TTC549 (cell line): ENCODE results near the gene PLPPR3.
"Not testable (repeated sequence)": the region's sequence is repeated elsewhere in the genome, so short reads cannot be mapped to it uniquely, and the experiment has no call there.

ENCODE experiments used
- FAIRE-seq: peaks from 2 replicates; lab custom pipeline; 2012; peaks lifted over from hg19 to GRCh38; lab: Jason Lieb, UNC

The PLPPR3 gene

GRCh38 chr19:827314-827709 is 5.6 kb upstream of the PLPPR3 start:
- FAIRE-seq, result no peak

DNA sequence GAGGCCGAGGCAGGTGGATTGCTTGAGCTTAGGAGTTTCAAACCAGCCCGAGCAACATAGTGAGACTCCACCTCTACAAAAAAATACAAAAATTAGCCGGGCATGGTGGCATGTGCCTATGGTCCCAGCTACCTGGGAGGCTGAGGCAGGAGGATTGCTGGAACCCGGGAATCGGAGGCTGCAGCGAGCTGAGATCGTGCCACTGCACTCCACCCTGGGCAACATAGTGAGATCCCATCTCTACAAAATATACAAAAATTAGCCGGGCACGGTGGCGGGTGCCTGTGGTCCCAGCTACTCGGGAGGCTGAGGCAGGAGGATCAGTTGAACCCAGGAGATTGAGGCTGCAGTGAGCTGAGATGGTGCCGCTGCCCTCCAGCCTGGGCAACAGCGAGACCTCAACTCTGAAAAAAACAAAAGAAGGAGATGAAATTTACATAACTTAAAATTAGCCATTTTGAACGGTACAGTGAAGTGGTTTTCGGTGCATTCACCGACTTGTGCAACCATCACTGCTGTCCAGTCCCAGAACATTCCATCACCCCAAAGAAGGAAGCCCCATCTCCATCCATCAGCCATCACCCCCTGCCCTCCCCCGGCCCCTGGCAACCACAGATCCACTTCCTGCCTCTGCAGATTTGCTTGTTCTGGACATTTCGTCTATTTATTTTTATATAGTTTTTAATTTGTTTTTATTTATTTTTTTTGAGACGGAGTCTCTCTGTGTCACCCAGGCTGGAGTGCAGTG is 4.3 kb upstream of the PLPPR3 start:
- FAIRE-seq, result no peak

- no peak for FAIRE-seq
These were observed 3.1 kb upstream of the PLPPR3 start for GRCh38 chr19:824885-825284.

- no peak for FAIRE-seq
These were observed 1.9 kb upstream of the PLPPR3 start for GRCh38 chr19:823565-824121.

DNA sequence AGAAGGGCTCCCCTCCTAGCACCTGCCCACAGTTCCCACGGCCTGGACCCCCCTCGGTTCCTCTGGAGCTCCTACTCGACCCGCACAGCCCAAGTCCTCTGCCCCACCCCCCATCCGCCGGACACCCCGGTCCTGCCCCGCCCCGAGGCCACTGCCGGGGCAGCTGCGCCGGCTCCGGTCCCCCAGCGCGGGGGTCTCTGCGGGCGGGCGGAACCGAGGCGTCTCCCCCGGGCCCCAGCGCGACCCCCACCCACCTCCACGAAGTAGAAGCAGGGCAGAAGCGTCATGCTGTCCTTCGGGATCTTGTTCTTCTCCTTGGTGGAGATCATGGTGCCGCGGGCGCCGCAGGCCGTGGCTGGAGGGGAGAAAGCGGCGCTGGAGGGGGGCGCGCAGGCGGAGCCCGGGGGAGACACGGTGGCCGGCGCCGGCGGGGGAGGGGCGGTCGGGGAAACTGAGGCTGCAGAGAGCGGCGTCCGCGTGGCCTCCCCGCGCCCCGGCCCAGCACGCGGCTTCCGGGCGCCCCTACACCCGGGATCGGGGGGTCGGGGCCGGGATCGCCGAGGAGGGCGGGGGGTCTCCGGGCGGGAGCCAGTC is 427 bp downstream of the PLPPR3 start:
- FAIRE-seq, result no peak

- not testable (repeated sequence) for FAIRE-seq
These were observed 1.5 kb downstream of the PLPPR3 start for GRCh38 chr19:820212-820611.

DNA sequence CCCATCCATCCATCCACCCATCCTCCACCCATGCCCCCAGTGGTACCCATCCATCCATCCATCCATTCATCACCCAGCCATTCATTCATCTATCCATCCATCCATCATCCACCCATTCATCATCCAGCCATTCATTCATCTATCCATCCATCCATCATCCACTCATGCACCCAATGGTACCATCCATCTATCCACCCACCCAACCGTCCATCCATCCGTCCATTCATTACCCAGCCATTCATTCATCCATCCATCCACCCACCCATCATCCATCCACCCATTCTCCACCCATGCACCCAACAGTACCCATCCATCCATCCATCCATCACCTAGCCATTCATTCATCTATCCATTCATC is 5.3 kb downstream of the PLPPR3 start:
- FAIRE-seq, result no peak

DNA sequence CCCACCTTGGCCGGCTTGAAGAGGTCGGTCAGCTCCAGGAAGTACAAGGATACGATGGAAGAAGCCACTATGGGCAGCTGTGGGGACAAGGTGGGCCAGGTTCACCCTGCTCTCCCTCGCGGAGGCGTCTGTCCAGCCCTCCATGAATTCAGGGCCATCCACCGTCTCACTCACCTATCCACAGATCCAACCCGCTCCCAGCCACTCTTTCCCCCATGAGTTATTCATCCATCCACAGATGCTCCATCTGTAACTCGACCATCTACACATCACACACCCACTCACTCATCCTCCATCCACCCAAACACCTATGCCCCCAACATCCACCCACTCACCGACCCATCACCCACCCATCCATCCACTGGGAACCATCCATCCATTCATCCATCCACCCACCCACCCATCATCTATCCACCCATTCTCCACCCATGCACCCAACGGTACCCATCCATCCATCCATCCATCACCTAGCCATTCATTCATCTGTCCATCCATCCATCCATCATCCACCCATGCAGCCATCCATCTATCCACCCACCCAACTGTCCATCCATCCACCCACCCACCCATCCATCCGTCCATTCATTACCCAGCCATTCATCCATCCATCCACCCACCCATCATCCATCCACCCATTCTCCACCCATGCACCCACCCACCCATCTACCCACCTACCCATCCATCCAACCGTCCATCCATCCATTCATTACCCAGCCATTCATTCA is 5.8 kb downstream of the PLPPR3 start:
- no peak for FAIRE-seq

DNA sequence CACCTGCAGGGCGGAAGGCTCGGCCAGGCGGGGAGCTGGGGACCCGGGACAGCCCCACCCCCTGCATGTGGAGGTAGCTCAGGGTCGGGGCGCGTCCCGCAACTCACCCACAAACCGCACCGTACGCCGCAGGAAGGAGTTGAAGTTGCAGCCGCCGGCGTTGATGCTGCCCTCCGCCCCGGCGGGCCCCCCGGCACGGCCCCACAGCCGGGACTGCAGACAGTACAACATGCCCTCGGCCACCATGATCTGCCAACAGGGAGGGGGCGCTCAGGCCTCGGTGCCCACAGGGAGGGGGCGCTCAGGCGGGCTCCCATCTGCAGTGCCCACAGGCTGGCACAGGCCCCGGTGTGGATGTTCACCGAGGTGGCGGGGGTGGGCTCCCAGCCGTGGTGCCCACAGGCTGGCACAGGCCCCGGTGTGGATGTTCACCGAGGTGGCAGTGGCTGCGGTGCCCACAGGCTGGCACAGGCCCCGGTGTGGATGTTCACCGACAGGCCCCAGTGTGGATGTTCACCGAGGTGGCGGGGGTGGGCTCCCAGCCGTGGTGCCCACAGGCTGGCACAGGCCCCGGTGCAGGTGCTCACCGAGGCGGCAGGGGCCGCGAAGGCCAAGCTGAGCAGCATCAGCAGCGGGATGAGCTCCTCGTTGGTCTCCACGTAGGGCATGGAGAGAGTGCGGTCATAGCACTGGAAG is 6.5 kb downstream of the PLPPR3 start:
- FAIRE-seq, result no peak

GRCh38 chr19:814152-815078 is 7.3 kb downstream of the PLPPR3 start:
- FAIRE-seq, result no peak

DNA sequence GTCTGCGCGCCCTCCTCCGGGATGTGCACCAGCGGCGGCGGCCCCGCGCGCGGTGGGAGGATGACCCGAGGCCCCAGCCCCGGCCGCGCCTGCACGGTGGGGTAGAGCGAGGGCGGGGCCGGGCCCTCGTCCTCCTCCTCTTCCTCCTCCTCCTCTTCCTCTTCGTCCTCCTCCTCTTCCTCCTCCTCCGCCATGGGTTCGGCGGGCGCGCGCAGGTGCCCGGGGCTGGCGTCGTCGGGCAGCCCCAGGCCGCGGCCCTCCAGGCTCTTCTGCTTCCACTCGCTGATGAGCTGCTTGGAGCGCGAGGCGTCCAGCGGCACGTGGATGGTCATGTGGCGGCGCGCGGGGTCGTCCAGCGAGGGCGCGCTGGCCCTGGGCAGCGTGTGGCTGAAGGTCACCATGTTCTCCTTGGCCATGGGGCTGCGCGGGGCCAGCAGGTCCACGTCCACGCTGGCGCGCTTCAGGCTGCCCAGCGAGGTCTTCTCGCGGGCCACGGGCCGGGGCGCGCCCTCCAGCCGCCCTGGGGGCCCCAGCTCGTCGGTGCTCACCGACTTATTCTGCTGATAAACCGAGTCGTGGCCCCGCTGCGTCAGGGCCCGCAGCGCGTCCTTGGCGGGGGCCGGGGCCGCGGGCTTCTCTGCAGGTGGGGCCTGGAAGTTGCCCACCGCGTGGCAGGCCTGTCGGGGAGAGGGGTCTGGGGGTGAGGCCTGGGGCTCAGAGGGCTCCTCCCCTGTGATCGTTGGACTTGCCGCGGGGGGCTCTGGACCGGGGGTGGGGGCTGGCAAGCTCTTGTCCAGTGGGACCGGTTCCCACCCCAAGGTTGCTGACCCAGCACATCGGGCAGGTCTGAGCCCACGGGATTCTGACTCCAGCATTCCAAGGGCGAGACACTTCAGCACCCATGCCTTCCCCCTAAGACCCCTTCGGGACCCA is 8.3 kb downstream of the PLPPR3 start:
- no peak for FAIRE-seq

- no peak for FAIRE-seq
These were observed 9.0 kb downstream of the PLPPR3 start for GRCh38 chr19:812747-813218.

- no peak for FAIRE-seq
These were observed 9.6 kb downstream of the PLPPR3 start for GRCh38 chr19:812049-812746.

GRCh38 chr19:811506-812048 is 10.2 kb downstream of the PLPPR3 start:
- FAIRE-seq, result no peak

- no peak for FAIRE-seq
These were observed 10.8 kb downstream of the PLPPR3 start for GRCh38 chr19:810883-811489.

DNA sequence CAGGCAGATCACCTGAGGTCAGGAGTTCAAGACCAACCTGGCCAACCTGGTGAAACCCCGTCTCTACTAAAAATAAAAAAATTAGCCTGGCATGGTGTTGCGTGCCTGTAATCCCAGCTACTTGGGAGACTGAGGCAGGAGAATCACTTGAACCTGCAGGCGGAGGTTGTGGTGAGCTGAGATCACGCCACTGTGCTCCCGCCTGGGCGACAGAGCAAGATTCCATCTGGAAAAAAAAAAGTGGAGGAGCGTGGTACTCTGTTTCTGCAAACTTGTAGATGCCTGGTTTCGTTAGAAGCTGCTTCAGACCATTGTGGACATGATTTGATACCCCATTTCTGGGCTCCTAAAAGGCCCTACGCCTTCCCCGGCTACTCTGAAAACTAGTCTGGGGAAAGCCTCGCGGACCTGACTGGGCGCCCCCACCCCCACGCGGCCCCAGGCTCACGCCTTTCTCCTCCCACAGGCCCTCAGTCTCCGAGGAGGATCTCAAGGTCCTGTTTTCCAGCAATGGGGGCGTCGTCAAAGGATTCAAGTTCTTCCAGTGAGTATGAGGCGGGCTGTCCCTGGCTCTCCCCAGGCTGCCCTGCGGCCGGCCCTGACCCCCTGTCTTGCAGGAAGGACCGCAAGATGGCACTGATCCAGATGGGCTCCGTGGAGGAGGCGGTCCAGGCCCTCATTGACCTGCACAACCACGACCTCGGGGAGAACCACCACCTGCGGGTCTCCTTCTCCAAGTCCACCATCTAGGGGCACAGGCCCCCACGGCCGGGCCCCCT is 11.5 kb downstream of the PLPPR3 start:
- FAIRE-seq, result no peak

GRCh38 chr19:808423-808775 is 13.4 kb downstream of the PLPPR3 start:
- FAIRE-seq, result no peak
